ENCODE data around the gene GAL3ST1. TPM values are rescaled to one million over a fixed set of nuclear protein-coding genes. Genes with fewer than 3 reads are reported as not detected.

GAL3ST1 gene
- total and polyA plus RNA-seq, 10 of the 15 experiments (the other 5 are each of a cell fraction or from before 2014, with no cell fraction given): not detected

DNA sequence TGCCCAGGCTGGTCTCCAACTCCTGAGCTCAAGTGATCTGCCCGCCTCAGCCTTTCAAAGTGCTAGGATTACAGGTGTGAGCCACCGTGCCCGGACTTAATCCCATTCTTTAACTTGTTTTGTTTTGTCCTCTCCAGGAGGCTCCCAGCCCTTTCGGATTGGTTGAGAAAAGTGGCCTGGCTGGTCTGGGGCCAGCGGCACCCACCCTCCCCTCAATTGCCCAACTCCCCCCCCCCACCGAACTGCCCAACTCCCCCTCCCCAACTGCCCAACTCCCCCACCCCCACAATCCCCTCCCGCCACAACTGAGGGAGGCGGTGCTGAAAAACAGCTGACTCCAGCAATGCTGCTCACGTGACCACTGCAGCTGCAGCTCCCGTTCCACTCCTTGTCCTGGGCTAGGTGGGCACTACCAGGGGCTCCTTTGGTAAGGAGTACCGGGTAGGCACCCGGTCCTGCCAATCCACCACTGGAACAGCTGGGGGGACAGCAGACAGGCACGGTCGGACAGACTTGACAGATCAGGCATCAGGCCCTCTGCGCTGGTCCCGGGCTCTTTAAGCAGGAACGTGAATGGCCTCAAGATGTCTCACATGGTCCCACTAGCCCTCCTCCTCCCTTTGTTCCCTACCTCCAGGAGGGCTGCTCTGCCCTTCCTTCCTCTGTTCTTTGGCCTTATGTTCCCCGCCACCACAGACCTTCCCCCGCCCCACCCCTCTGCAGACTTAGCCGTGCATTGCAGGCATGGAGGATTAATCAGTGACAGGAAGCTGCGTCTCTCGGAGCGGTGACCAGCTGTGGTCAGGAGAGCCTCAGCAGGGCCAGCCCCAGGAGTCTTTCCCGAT lies 32.2 kb upstream of the GAL3ST1 start, which contains the start of gene TCN2 (continued):
- TF ChIP-seq, protein P1, sequence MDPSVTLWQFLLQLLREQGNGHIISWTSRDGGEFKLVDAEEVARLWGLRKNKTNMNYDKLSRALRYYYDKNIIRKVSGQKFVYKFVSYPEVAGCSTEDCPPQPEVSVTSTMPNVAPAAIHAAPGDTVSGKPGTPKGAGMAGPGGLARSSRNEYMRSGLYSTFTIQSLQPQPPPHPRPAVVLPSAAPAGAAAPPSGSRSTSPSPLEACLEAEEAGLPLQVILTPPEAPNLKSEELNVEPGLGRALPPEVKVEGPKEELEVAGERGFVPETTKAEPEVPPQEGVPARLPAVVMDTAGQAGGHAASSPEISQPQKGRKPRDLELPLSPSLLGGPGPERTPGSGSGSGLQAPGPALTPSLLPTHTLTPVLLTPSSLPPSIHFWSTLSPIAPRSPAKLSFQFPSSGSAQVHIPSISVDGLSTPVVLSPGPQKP (IDR thresholded peaks at IDR 0.05; ENCODE audit: low read depth, low read length): no peak
- TF ChIP-seq, protein P2, sequence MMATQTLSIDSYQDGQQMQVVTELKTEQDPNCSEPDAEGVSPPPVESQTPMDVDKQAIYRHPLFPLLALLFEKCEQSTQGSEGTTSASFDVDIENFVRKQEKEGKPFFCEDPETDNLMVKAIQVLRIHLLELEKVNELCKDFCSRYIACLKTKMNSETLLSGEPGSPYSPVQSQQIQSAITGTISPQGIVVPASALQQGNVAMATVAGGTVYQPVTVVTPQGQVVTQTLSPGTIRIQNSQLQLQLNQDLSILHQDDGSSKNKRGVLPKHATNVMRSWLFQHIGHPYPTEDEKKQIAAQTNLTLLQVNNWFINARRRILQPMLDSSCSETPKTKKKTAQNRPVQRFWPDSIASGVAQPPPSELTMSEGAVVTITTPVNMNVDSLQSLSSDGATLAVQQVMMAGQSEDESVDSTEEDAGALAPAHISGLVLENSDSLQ (IDR thresholded peaks at IDR 0.05): no peak
- TF ChIP-seq NFXL1 (IDR thresholded peaks at IDR 0.05; ENCODE audit: borderline replicate concordance) (no peak), BACH1 (IDR thresholded peaks at IDR 0.05; ENCODE audit: borderline replicate concordance) (no peak), WRNIP1 (IDR thresholded peaks at IDR 0.05; ENCODE audit: borderline replicate concordance, low read depth, low read length) (no peak), MYC (IDR thresholded peaks at IDR 0.05; ENCODE audit: insufficient read depth, insufficient read length, insufficient replicate concordance, low read length, severe bottlenecking) (no peak), KLF5 (IDR thresholded peaks at IDR 0.05; ENCODE audit: partially characterized antibody) (no peak), SMARCA5 (IDR thresholded peaks at IDR 0.05) (no peak), PML (IDR thresholded peaks at IDR 0.05; ENCODE audit: low read length) (no peak), TCF3 (IDR thresholded peaks at IDR 0.05; ENCODE audit: borderline replicate concordance, insufficient read depth, low read depth, low read length) (no peak), SIX5 (IDR thresholded peaks at IDR 0.05; ENCODE audit: low read depth, low read length, severe bottlenecking) (no peak)
- TF ChIP-seq, protein P3, sequence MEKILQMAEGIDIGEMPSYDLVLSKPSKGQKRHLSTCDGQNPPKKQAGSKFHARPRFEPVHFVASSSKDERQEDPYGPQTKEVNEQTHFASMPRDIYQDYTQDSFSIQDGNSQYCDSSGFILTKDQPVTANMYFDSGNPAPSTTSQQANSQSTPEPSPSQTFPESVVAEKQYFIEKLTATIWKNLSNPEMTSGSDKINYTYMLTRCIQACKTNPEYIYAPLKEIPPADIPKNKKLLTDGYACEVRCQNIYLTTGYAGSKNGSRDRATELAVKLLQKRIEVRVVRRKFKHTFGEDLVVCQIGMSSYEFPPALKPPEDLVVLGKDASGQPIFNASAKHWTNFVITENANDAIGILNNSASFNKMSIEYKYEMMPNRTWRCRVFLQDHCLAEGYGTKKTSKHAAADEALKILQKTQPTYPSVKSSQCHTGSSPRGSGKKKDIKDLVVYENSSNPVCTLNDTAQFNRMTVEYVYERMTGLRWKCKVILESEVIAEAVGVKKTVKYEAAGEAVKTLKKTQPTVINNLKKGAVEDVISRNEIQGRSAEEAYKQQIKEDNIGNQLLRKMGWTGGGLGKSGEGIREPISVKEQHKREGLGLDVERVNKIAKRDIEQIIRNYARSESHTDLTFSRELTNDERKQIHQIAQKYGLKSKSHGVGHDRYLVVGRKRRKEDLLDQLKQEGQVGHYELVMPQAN (conservative IDR thresholded peaks at IDR 0.05): peak; percentile 70
- TF ChIP-seq, protein P4, sequence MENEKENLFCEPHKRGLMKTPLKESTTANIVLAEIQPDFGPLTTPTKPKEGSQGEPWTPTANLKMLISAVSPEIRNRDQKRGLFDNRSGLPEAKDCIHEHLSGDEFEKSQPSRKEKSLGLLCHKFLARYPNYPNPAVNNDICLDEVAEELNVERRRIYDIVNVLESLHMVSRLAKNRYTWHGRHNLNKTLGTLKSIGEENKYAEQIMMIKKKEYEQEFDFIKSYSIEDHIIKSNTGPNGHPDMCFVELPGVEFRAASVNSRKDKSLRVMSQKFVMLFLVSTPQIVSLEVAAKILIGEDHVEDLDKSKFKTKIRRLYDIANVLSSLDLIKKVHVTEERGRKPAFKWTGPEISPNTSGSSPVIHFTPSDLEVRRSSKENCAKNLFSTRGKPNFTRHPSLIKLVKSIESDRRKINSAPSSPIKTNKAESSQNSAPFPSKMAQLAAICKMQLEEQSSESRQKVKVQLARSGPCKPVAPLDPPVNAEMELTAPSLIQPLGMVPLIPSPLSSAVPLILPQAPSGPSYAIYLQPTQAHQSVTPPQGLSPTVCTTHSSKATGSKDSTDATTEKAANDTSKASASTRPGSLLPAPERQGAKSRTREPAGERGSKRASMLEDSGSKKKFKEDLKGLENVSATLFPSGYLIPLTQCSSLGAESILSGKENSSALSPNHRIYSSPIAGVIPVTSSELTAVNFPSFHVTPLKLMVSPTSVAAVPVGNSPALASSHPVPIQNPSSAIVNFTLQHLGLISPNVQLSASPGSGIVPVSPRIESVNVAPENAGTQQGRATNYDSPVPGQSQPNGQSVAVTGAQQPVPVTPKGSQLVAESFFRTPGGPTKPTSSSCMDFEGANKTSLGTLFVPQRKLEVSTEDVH (IDR thresholded peaks at IDR 0.05; ENCODE audit: low read depth, partially characterized antibody): no peak
- TF ChIP-seq, protein P5, sequence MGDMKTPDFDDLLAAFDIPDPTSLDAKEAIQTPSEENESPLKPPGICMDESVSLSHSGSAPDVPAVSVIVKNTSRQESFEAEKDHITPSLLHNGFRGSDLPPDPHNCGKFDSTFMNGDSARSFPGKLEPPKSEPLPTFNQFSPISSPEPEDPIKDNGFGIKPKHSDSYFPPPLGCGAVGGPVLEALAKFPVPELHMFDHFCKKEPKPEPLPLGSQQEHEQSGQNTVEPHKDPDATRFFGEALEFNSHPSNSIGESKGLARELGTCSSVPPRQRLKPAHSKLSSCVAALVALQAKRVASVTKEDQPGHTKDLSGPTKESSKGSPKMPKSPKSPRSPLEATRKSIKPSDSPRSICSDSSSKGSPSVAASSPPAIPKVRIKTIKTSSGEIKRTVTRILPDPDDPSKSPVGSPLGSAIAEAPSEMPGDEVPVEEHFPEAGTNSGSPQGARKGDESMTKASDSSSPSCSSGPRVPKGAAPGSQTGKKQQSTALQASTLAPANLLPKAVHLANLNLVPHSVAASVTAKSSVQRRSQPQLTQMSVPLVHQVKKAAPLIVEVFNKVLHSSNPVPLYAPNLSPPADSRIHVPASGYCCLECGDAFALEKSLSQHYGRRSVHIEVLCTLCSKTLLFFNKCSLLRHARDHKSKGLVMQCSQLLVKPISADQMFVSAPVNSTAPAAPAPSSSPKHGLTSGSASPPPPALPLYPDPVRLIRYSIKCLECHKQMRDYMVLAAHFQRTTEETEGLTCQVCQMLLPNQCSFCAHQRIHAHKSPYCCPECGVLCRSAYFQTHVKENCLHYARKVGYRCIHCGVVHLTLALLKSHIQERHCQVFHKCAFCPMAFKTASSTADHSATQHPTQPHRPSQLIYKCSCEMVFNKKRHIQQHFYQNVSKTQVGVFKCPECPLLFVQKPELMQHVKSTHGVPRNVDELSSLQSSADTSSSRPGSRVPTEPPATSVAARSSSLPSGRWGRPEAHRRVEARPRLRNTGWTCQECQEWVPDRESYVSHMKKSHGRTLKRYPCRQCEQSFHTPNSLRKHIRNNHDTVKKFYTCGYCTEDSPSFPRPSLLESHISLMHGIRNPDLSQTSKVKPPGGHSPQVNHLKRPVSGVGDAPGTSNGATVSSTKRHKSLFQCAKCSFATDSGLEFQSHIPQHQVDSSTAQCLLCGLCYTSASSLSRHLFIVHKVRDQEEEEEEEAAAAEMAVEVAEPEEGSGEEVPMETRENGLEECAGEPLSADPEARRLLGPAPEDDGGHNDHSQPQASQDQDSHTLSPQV (IDR thresholded peaks at IDR 0.05): no peak
- TF ChIP-seq, protein P6, sequence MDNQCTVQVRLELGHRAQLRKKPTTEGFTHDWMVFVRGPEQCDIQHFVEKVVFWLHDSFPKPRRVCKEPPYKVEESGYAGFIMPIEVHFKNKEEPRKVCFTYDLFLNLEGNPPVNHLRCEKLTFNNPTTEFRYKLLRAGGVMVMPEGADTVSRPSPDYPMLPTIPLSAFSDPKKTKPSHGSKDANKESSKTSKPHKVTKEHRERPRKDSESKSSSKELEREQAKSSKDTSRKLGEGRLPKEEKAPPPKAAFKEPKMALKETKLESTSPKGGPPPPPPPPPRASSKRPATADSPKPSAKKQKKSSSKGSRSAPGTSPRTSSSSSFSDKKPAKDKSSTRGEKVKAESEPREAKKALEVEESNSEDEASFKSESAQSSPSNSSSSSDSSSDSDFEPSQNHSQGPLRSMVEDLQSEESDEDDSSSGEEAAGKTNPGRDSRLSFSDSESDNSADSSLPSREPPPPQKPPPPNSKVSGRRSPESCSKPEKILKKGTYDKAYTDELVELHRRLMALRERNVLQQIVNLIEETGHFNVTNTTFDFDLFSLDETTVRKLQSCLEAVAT (IDR thresholded peaks at IDR 0.05): no peak

Measured in GM12878 (cell line).